Ishikawa (cell line): Measurements from ENCODE around the gene CSTPP1.

ENCODE experiments used
- CEBPB ChIP-seq: IDR thresholded peaks from 2 replicates; pipeline ENCODE4 v1.6.1; 2012
- EP300 ChIP-seq: IDR thresholded peaks from 2 replicates; pipeline ENCODE4 v1.6.1; 2012; ENCODE audit warnings: borderline replicate concordance
- MAX ChIP-seq: IDR thresholded peaks from 2 replicates; pipeline ENCODE4 v1.6.1; 2012
- REST ChIP-seq: IDR thresholded peaks from 2 replicates; pipeline ENCODE4 v1.6.1; 2012; ENCODE audit warnings: low read depth, mild to moderate bottlenecking
- TEAD4 ChIP-seq: IDR thresholded peaks from 2 replicates; pipeline ENCODE4 v1.6.1; 2012
- YY1 ChIP-seq: IDR thresholded peaks from 2 replicates; pipeline ENCODE4 v1.6.1; 2012; ENCODE audit warnings: low read depth

- no peak for TF ChIP-seq REST
- no peak for TF ChIP-seq YY1
- no peak for TF ChIP-seq MAX
- TF ChIP-seq CEBPB: no peak
- TF ChIP-seq TEAD4: no peak
- no peak for TF ChIP-seq EP300
Measured at GRCh38 chr11:46913484-46913883, 23.1 kb upstream of the CSTPP1 start.
